ENCODE results near the gene SLC24A3.

The SLC24A3 gene

DNA sequence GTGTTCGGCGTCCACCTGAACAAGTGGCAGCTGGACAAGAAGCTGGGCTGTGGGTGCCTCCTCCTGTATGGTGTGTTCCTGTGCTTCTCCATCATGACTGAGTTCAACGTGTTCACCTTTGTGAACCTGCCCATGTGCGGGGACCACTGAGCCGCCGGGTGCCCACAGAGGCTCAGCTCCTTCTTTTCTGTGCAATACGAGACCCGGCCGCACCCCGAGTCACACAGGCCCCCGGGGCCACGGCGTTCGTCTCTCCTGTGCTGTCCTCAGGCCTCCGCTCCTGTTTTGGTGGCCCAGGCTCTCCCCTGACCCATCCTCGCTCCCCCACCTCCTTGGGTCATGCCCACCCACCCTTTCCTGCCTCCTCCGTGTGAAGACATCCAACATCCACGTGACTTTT lies 508.5 kb downstream of the SLC24A3 start:
- H3K4me1 ChIP-seq (ENCODE audit: low read length) = peaks cover 14% of the 10 kb centered on the region
- H3K36me3 ChIP-seq (replicated peaks; ENCODE audit: low read depth, low read length) = no peaks in the 10 kb centered on the region
- no peak overlapping the region for H2AFZ ChIP-seq (ENCODE audit: low read depth, low read length)
- TF ChIP-seq, protein P1, sequence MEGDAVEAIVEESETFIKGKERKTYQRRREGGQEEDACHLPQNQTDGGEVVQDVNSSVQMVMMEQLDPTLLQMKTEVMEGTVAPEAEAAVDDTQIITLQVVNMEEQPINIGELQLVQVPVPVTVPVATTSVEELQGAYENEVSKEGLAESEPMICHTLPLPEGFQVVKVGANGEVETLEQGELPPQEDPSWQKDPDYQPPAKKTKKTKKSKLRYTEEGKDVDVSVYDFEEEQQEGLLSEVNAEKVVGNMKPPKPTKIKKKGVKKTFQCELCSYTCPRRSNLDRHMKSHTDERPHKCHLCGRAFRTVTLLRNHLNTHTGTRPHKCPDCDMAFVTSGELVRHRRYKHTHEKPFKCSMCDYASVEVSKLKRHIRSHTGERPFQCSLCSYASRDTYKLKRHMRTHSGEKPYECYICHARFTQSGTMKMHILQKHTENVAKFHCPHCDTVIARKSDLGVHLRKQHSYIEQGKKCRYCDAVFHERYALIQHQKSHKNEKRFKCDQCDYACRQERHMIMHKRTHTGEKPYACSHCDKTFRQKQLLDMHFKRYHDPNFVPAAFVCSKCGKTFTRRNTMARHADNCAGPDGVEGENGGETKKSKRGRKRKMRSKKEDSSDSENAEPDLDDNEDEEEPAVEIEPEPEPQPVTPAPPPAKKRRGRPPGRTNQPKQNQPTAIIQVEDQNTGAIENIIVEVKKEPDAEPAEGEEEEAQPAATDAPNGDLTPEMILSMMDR (IDR thresholded peaks at IDR 0.05; ENCODE audit: low read depth, low read length) = no peak
- no peak for TF ChIP-seq EZH2phosphoT487 (IDR thresholded peaks at IDR 0.05; ENCODE audit: low read depth)
- no peak overlapping the region for H3K4me3 ChIP-seq (ENCODE audit: low read length)
- no peak overlapping the region for H3K27ac ChIP-seq (ENCODE audit: low read length)
- peaks cover 43% of the 10 kb centered on the region for H3K27me3 ChIP-seq (ENCODE audit: low read depth, low read length)
- no peak overlapping the region for H3K4me2 ChIP-seq (ENCODE audit: low read length)
- H3K9ac ChIP-seq (ENCODE audit: low read length) = no peak overlapping the region
- no peaks in the 10 kb centered on the region for H3K9me3 ChIP-seq (ENCODE audit: insufficient read depth, low read length)
- H3K79me2 ChIP-seq (ENCODE audit: low read length) = no peaks in the 10 kb centered on the region
- no peaks in the 10 kb centered on the region; the same call in 1 of the 2 replicates for H4K20me1 ChIP-seq (ENCODE audit: insufficient read depth, low read length)

- H2AFZ ChIP-seq (ENCODE audit: low read depth, low read length) = no peak overlapping the region
- H3K4me3 ChIP-seq (ENCODE audit: low read length) = no peak overlapping the region
- no peak overlapping the region for H3K9ac ChIP-seq (ENCODE audit: low read length)
- TF ChIP-seq, protein P1 (IDR thresholded peaks at IDR 0.05; ENCODE audit: low read depth, low read length) = no peak
- no peak for TF ChIP-seq EZH2phosphoT487 (IDR thresholded peaks at IDR 0.05; ENCODE audit: low read depth)
- no peaks in the 10 kb centered on the region for H3K79me2 ChIP-seq (ENCODE audit: low read length)
- peaks cover 26% of the 10 kb centered on the region for H3K4me1 ChIP-seq (ENCODE audit: low read length)
- no peak overlapping the region for H3K27ac ChIP-seq (ENCODE audit: low read length)
- H3K36me3 ChIP-seq (replicated peaks; ENCODE audit: low read depth, low read length) = no peaks in the 10 kb centered on the region
- no peaks in the 10 kb centered on the region; the same call in 1 of the 2 replicates for H4K20me1 ChIP-seq (ENCODE audit: insufficient read depth, low read length)
- H3K9me3 ChIP-seq (ENCODE audit: insufficient read depth, low read length) = no peaks in the 10 kb centered on the region
- H3K27me3 ChIP-seq (ENCODE audit: low read depth, low read length) = peaks cover 38% of the 10 kb centered on the region
- H3K4me2 ChIP-seq (ENCODE audit: low read length) = no peak overlapping the region
Measured at GRCh38 chr20:19723051-19723450, 510.6 kb downstream of the SLC24A3 start.

DNA sequence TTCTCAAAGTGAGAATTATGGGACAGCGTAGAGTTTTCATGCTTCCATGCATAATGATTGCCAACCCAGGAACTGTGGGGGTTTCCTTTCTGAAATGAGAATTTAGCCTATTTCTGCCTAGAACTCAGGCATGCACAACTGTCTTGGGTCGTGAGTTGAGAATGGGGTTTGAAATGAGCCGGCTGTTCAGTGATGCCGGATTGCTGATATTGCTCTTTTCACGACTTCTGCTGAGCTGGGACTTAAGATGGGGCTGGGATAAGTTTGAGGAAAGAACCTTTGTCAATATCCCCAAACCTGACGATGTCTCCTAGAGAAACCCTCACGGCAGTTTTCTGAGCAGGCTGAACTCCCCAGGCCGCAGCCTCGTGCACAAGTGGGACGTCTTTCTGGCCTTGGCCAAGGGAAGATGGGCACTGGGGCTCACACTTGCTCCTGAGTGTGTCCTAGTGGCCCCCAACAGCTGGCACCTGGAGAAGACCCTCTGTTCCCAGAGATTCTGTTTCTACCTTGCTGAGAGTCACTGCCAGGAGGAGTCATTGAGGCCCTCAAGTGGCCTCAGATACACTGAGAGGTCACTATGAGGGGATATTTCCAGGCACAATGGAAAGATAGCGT lies 511.5 kb downstream of the SLC24A3 start:
- Histone ChIP-seq H3K4me1 (ENCODE audit: low read length) (peaks cover 26% of the 10 kb centered on the region), H3K79me2 (ENCODE audit: low read length) (no peaks in the 10 kb centered on the region), H3K27ac (ENCODE audit: low read length) (no peak overlapping the region), H2AFZ (ENCODE audit: low read depth, low read length) (no peak overlapping the region), H4K20me1 (ENCODE audit: insufficient read depth, low read length) (no peaks in the 10 kb centered on the region; the same call in 1 of the 2 replicates), H3K4me3 (ENCODE audit: low read length) (no peak overlapping the region), H3K9ac (ENCODE audit: low read length) (no peak overlapping the region), H3K4me2 (ENCODE audit: low read length) (no peak overlapping the region), H3K27me3 (ENCODE audit: low read depth, low read length) (peaks cover 35% of the 10 kb centered on the region), H3K36me3 (replicated peaks; ENCODE audit: low read depth, low read length) (no peaks in the 10 kb centered on the region), H3K9me3 (ENCODE audit: insufficient read depth, low read length) (no peaks in the 10 kb centered on the region)
- TF ChIP-seq, protein P1 (IDR thresholded peaks at IDR 0.05; ENCODE audit: low read depth, low read length) = no peak
- no peak for TF ChIP-seq EZH2phosphoT487 (IDR thresholded peaks at IDR 0.05; ENCODE audit: low read depth)

DNA sequence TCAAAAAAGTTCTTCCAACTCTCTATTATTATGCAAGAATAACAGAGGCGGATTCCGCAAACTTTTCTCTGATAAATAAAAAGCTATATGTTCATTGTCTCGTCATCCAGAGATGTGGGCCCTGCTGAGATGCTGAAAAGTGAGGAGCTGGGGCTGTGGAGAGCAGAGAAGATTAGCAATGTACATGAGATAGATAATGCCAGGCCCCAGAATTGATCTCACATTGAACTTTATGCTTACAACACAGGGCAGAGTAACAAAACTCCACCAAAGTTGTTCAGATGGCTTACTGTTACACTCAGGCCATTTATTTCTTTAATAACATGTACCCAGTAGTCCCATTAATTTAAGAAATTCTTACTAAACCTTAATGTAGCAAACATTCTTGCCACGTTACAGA lies 512.9 kb downstream of the SLC24A3 start:
- Histone ChIP-seq H3K4me2 (ENCODE audit: low read length) (peak overlapping the region; percentile 36; the same call in 1 of the 2 replicates), H3K9ac (ENCODE audit: low read length) (no peak overlapping the region), H3K27ac (ENCODE audit: low read length) (no peak overlapping the region), H4K20me1 (ENCODE audit: insufficient read depth, low read length) (no peaks in the 10 kb centered on the region; the same call in 1 of the 2 replicates), H2AFZ (ENCODE audit: low read depth, low read length) (no peak overlapping the region), H3K9me3 (ENCODE audit: insufficient read depth, low read length) (no peaks in the 10 kb centered on the region), H3K36me3 (replicated peaks; ENCODE audit: low read depth, low read length) (no peaks in the 10 kb centered on the region), H3K79me2 (ENCODE audit: low read length) (no peaks in the 10 kb centered on the region), H3K27me3 (ENCODE audit: low read depth, low read length) (peaks cover 31% of the 10 kb centered on the region), H3K4me3 (ENCODE audit: low read length) (no peak overlapping the region), H3K4me1 (ENCODE audit: low read length) (peaks cover 26% of the 10 kb centered on the region)
- TF ChIP-seq, protein P1 (IDR thresholded peaks at IDR 0.05; ENCODE audit: low read depth, low read length) = no peak
- TF ChIP-seq EZH2phosphoT487 (IDR thresholded peaks at IDR 0.05; ENCODE audit: low read depth) = no peak
